ENCODE data around the gene PRR7. TPM values are rescaled to one million over a fixed set of nuclear protein-coding genes. Genes with fewer than 3 reads are reported as not detected.
A peak's percentile ranks its signal among the peaks of the same experiment; 100 is the strongest.

Gene PRR7
- total RNA-seq, 1 donor, result 8.8 TPM

DNA sequence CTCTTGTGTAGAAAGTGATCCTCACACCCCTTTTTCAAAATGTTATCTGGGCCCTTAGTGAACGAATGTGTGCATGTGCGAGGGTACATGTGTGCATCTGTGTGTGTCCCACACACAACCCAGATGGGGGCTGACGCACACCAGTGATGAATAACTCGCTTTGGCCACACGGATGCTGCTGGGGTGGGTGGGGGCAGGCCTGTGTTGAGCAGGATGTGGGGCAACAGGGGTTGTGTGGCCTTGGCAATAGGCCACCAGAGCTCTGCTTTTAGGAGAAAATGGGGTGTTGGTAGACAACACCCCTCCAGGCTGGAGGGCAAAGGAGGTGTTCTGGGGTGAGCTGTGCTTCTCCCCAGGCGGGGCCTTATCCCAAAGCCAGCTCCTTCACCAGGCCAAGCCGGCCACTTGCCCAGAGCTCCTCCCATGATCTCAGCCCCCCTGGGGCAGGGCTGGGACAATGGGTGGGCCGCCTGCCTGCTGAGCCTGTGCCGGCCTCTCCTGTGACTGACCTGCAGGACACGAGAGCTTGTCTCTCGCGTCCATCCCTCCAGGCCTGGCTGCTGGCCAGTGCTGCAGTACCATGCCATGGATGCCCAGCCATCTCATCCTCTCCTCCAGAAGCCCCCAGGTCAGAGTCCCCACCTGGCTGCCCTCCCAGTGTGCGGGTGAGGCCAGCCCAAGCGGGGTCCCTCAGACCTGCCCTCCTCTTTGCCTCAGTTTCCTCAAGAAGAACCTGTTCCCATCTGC, 25.2 kb downstream of the PRR7 start:
- DNase-seq (ENCODE audit: low read depth), result peak; percentile 70
- H3K4me3 ChIP-seq (ENCODE audit: low read depth, low read length), result peak overlapping the region; percentile 90
- TF ChIP-seq, protein P1, sequence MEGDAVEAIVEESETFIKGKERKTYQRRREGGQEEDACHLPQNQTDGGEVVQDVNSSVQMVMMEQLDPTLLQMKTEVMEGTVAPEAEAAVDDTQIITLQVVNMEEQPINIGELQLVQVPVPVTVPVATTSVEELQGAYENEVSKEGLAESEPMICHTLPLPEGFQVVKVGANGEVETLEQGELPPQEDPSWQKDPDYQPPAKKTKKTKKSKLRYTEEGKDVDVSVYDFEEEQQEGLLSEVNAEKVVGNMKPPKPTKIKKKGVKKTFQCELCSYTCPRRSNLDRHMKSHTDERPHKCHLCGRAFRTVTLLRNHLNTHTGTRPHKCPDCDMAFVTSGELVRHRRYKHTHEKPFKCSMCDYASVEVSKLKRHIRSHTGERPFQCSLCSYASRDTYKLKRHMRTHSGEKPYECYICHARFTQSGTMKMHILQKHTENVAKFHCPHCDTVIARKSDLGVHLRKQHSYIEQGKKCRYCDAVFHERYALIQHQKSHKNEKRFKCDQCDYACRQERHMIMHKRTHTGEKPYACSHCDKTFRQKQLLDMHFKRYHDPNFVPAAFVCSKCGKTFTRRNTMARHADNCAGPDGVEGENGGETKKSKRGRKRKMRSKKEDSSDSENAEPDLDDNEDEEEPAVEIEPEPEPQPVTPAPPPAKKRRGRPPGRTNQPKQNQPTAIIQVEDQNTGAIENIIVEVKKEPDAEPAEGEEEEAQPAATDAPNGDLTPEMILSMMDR (IDR thresholded peaks at IDR 0.05; ENCODE audit: insufficient read depth, low read length), result peak; percentile 1

DNA sequence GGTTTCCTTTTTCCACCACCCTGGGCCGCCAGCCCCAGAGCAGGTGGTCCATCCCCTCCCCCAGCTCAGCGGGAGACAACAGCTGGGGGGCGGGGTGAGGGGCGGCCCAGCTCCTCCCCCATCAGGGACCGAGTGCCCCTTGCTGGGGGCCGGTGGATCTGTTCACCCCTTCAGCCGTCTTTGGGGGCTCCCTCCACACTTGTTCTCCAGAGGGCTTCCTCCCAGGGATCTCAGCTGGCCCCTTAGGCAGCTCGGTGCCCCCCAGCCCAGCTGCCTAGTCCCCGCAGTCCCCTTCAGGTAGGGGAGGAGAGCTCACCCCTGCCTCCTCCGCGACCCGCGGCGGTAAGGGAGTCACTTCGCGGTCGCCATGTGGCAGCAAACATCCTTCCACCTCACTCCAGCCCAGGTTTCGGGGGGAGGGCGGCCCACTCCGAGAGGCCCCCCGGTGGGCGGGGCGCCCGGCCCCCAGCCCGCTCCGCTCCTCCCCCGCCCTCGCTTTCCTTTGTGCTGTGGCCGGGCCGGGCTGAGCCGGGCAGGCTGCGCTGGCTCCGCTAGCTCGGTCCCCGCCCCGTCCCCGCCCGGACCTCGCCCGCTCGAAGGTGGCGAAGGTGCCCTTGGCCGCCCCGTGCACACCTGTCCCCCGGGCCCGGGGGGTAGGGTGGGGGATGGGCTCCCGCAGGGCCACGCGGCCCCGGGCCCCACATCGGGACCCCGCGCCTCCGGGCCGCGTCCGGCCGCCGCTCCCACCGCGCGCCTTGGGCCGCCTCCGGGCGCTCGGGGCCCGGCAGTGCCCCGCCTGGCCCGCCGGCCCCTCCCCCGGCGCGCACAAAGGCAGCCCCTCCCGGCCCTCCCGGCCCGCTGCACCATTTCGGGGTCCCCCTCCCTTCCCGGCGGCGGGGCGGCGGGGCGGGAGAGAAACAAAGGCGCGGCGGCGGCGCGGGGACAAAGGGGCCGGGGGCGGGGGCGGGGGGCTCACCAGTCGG, 26.1 kb downstream of the PRR7 start:
- TF ChIP-seq, protein P1 (IDR thresholded peaks at IDR 0.05; ENCODE audit: insufficient read depth, low read length), result no peak
- H3K4me3 ChIP-seq (ENCODE audit: low read depth, low read length), result peak overlapping the region; percentile 90
- DNase-seq (ENCODE audit: low read depth), result no peak

DNA sequence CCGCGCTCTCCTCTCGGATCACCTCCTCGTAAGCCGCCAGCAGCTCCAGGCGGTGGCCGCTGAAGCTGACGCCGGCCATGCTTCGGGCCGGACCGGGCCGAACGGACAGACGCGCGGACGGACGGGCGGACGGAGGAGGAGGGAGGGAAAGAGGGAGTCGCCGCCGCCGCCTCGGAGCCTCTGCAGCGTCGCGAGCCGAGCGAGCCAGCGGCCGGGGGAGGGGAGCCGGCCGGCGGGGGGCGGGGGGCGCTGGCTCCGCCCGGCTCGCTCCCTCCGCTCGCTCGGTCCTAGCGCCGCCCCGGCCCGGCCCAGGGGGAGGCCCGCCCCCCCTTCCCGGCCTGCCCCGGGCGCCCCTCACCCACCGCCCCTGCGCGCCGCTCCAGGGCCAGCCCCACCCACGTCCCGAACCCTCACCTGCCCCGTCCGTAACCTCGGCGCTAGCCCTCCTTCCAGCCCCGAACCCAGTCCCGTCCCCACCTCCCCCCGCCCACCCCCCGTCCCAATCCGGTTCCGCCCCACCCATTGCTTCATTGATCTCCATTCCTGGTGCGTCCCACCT, 26.9 kb downstream of the PRR7 start, which contains the start of gene DBN1:
Gene DBN1, minus strand, starts transcription at position 192 of the 559 bp plus-strand sequence. Its CDS starts 113 bp downstream, at position 79.
- peak within 1 kb of the TSS; percentile 90 for H3K4me3 ChIP-seq (ENCODE audit: low read depth, low read length)
- DNase-seq (ENCODE audit: low read depth), result peak; percentile 43
- TF ChIP-seq, protein P1 (IDR thresholded peaks at IDR 0.05; ENCODE audit: insufficient read depth, low read length), result no peak

DNA sequence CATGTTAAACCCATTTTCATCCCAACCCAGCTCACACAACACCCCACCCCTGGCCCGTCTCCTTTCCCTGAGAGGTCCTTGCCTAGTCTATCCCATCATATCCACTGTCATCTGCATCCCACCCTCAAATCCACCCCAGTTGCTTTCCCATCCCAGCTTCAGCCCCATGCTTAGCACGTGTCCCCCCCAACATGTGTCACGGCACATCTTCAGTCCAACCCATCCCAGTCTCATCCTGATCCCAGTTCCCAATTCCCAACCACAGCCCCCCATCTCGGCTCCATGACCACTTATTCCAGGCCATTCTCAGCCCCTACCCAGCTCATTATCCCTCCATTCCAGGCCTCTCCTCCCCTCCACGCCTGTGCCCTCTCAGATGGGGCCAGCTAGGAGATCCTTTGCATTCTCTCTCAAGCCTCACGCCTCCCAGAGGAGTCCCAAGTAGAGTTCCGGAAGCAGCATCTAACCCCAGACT, 27.4 kb downstream of the PRR7 start:
- TF ChIP-seq, protein P1 (IDR thresholded peaks at IDR 0.05; ENCODE audit: insufficient read depth, low read length), result no peak
- no peak overlapping the region for H3K4me3 ChIP-seq (ENCODE audit: low read depth, low read length)
- no peak for DNase-seq (ENCODE audit: low read depth)

DNA sequence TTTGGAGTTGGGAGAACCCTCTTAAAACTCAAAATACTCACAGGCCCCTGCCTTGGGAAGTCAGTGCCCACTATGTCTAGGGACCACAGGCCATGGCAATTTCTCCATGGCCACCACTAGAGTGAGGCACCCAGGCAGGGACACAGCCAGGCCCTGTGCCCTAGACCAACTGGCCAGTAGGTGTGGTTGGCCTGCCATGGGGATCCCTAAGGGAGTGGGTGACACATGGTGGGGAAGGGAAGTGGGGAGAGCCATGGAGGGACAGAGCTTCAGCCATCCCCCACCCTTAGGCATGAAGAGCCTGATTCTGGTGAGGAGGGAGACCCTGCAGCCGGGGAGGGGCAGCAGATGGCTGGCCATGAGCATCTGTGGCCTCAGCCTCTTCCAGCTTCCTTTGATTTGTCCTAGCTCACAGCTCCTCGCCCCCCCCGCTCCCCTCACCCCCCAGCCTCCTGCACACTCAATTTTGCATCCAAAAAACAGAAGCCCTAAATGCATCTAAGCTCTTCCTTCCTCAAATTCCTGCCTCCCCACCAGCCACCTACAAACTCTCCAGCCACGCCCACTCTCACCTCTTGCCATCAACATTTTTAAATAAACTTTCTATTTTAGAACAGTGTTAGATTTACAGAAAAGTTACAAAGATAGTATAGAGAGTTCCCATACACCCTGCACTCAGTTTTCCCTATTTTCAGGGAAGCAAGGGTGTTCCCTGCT, 28.4 kb downstream of the PRR7 start:
- no peak for DNase-seq (ENCODE audit: low read depth)
- TF ChIP-seq, protein P1 (IDR thresholded peaks at IDR 0.05; ENCODE audit: insufficient read depth, low read length), result no peak
- no peak overlapping the region for H3K4me3 ChIP-seq (ENCODE audit: low read depth, low read length)
